Fibroblast of the aortic adventitia (primary cell): ENCODE results near the gene TEC. TPM values are rescaled to one million over a fixed set of nuclear protein-coding genes. Genes with fewer than 3 reads are reported as not detected.
A peak's percentile ranks its signal among the peaks of the same experiment; 100 is the strongest.

ENCODE experiments used
- DNase-seq: peaks from one replicate; pipeline ENCODE4 v3.0.0-alpha.2; 2010; ENCODE audit warnings: low read depth
- H3K4me3 ChIP-seq: 2 replicates; pipeline ENCODE4 v1.5.1; 2011; ENCODE audit warnings: low read depth, mild to moderate bottlenecking, control low read depth, low read length, moderate library complexity
- CTCF ChIP-seq: IDR thresholded peaks from 2 replicates; pipeline ENCODE4 v1.5.1; 2011; ENCODE audit warnings: mild to moderate bottlenecking, low read length, control low read depth, inconsistent platforms; ENCODE audit not compliant: insufficient read depth
- total RNA-seq: library from RNA; depleted of rRNA; stranded (reverse); fragments of >200 nt; gene quantifications from 2 replicates; pipeline ENCODE4 v1.2.3, GENCODE V29; 2012; ENCODE audit warnings: low replicate concordance

Gene TEC
- total RNA-seq, 1 donor = 0.72 TPM

- no peak for DNase-seq
- H3K4me3 ChIP-seq = no peak overlapping the region
- no peak for TF ChIP-seq CTCF
Observed at GRCh38 chr4:48275686-48276085, 6.0 kb upstream of the TEC start.

GRCh38 chr4:48275247-48275646 lies 5.6 kb upstream of the TEC start:
- peak; percentile 52 for DNase-seq
- TF ChIP-seq CTCF = peak; percentile 72
- H3K4me3 ChIP-seq = no peak overlapping the region

GRCh38 chr4:48271626-48272025 lies 2.0 kb upstream of the TEC start:
- no peak for DNase-seq
- TF ChIP-seq CTCF = no peak
- H3K4me3 ChIP-seq = no peak overlapping the region

GRCh38 chr4:48270951-48271473 lies 1.4 kb upstream of the TEC start:
- no peak for TF ChIP-seq CTCF
- no peak overlapping the region for H3K4me3 ChIP-seq

GRCh38 chr4:48270523-48270897 lies 872 bp upstream of the TEC start:
- TF ChIP-seq CTCF = no peak
- no peak overlapping the region for H3K4me3 ChIP-seq
- DNase-seq = no peak

More at GRCh38 chr4:48270951-48271473, 1.4 kb upstream of the TEC start:
- DNase-seq = no peak

GRCh38 chr4:48269861-48270522 lies 354 bp upstream of the TEC start:
- DNase-seq = peak; percentile 44
- peak overlapping the region; percentile 70 for H3K4me3 ChIP-seq
- peak; percentile 46 for TF ChIP-seq CTCF

GRCh38 chr4:48267574-48267973 lies 2.1 kb downstream of the TEC start:
- TF ChIP-seq CTCF = no peak
- H3K4me3 ChIP-seq = no peak overlapping the region
- DNase-seq = no peak
